ENCODE data around the gene SMIM21. TPM values are rescaled to one million over a fixed set of nuclear protein-coding genes. Genes with fewer than 3 reads are reported as not detected.

SMIM21 gene
- total and polyA plus RNA-seq, 2 of the 8 experiments (the other 6 are each of a cell fraction or from before 2014, with no cell fraction given), result not detected

GRCh38 chr18:75365837-75366236 lies 61.7 kb downstream of the SMIM21 start:
- H3K9ac ChIP-seq (replicated peaks in 1 of 4; ENCODE audit: extremely low read depth in 1 of 4, low read depth in 3 of 4, low read length in 3 of 4), result no peak overlapping the region
- no peaks in the 10 kb centered on the region for H3K36me3 ChIP-seq (ENCODE audit: control insufficient read depth in 2 of 4, insufficient read depth in 4 of 4, low read length in 3 of 4)
- 83% methylated on average over 1 of the region's 1 CpG; no CpG with 5 or more reads in 1 of the 2 experiments for WGBS, 2 experiments (ENCODE audit: extremely low coverage in 1 of 2, insufficient coverage in 1 of 2, insufficient read length in 1 of 2, insufficient replicate concordance in 2 of 2, low coverage in 1 of 2, low lambda C conversion rate in 2 of 2, missing lambda C conversion rate in 1 of 2)
- ChIA-PET POLR2A (ENCODE audit: partially characterized antibody) (no interaction called here), CTCF (ENCODE audit: partially characterized antibody) (interaction anchor here (0.7 to 1.9 kb wide), 2 partner anchors 13 to 77 kb away, joined by 3 to 6 read pairs; no protein-coding TSS in a partner anchor)
- H2BK12ac ChIP-seq (ENCODE audit: low read depth, low read length), result no peak overlapping the region
- peaks cover 0 to 3% of the 10 kb centered on the region in 2 experiments; a peak in 1 of 4 replicates for H3K9me3 ChIP-seq (ENCODE audit: insufficient read depth in 2 of 2, low read depth in 1 of 2, low read length in 1 of 2)
- H3K4me3 ChIP-seq (ENCODE audit: extremely low read depth in 1 of 4, insufficient read depth in 2 of 4, low read depth in 3 of 4, low read length in 4 of 4), result no peak overlapping the region
- H3K4me2 ChIP-seq (ENCODE audit: insufficient read depth in 1 of 2, low read depth in 2 of 2, low read length in 2 of 2), result no peak overlapping the region
- peaks cover 0 to 4% of the 10 kb centered on the region in 2 experiments for H4K20me1 ChIP-seq (replicated peaks in 1 of 2; ENCODE audit: control insufficient read depth in 1 of 2, insufficient read depth in 2 of 2, low read length in 2 of 2)
- H2BK15ac ChIP-seq (ENCODE audit: low read length), result no peak overlapping the region
- no peaks in the 10 kb centered on the region for H3K4me1 ChIP-seq (replicated peaks in 1 of 4; ENCODE audit: control insufficient read depth in 3 of 4, insufficient read depth in 4 of 4, low read length in 3 of 4)
- H3K56ac ChIP-seq (replicated peaks; ENCODE audit: insufficient read length, low read depth, low read length), result no peak overlapping the region
- FAIRE-seq, result no peak
- H4K5ac ChIP-seq (ENCODE audit: insufficient read length, low read depth, low read length), result no peak overlapping the region
- no peak overlapping the region for H3K4ac ChIP-seq (replicated peaks; ENCODE audit: insufficient read length, low read depth, low read length)
- no peaks in the 10 kb centered on the region for H3K79me1 ChIP-seq (ENCODE audit: low read depth, low read length)
- no peak overlapping the region for H2AFZ ChIP-seq (ENCODE audit: low read length)
- no peak for DNase-seq (ENCODE audit: low read depth in 1 of 2, low spot score in 2 of 2)
- no peak overlapping the region for H3K18ac ChIP-seq (ENCODE audit: extremely low read depth, low read length)
- no peak overlapping the region for H2BK120ac ChIP-seq (replicated peaks; ENCODE audit: low read depth, low read length)
- H3K23ac ChIP-seq (ENCODE audit: insufficient read length), result no peak overlapping the region
- H3K79me2 ChIP-seq (ENCODE audit: control insufficient read depth in 1 of 2, insufficient read depth in 2 of 2, low read length in 2 of 2), result no peaks in the 10 kb centered on the region
- H2BK20ac ChIP-seq (ENCODE audit: low read length), result no peak overlapping the region
- H4K91ac ChIP-seq (replicated peaks; ENCODE audit: insufficient read length, low read length), result no peak overlapping the region
- H2AK5ac ChIP-seq (ENCODE audit: low read depth, low read length), result no peak overlapping the region
- no peak overlapping the region for H3K27ac ChIP-seq (ENCODE audit: low read depth, low read length)
- no peak overlapping the region for H2BK5ac ChIP-seq (ENCODE audit: low read depth, low read length)
- TF ChIP-seq GTF2F1 (IDR thresholded peaks at IDR 0.05; ENCODE audit: borderline replicate concordance, low read depth, low read length) (no peak), TCF12 (IDR thresholded peaks at IDR 0.05; ENCODE audit: low read depth, low read length) (no peak), CTCF (IDR thresholded peaks at IDR 0.05; ENCODE audit: control extremely low read depth in 1 of 3, insufficient read depth in 1 of 3, low read depth in 1 of 3, low read length in 3 of 3) (peak in 1 of 3 experiments; percentile 5; a peak in 1 of 4 replicates)
- no peaks in the 10 kb centered on the region for H3K27me3 ChIP-seq (replicated peaks in 1 of 4; ENCODE audit: control insufficient read depth in 3 of 4, extremely low read depth in 1 of 4, insufficient read depth in 3 of 4, low read length in 3 of 4)
- H3K23me2 ChIP-seq (ENCODE audit: low read depth, low read length), result peaks cover 7% of the 10 kb centered on the region; the same call in 1 of the 2 replicates
- no peak overlapping the region for H3K14ac ChIP-seq (ENCODE audit: insufficient read length)
- no peak overlapping the region for H4K8ac ChIP-seq (ENCODE audit: extremely low read depth, insufficient read depth, low read length)
